Activated naive CD4-positive, alpha-beta T cell (primary cell): ENCODE measurements around the gene MTPN.

Experiments used
- DNase-seq, 4 experiments: peaks; one replicate each; lab custom pipeline; 2025; lab: John Stamatoyannopoulos, UW

The MTPN gene

GRCh38 chr7:135981958-135982646 is 4.9 kb upstream of the MTPN start:
- no peak for DNase-seq

DNA sequence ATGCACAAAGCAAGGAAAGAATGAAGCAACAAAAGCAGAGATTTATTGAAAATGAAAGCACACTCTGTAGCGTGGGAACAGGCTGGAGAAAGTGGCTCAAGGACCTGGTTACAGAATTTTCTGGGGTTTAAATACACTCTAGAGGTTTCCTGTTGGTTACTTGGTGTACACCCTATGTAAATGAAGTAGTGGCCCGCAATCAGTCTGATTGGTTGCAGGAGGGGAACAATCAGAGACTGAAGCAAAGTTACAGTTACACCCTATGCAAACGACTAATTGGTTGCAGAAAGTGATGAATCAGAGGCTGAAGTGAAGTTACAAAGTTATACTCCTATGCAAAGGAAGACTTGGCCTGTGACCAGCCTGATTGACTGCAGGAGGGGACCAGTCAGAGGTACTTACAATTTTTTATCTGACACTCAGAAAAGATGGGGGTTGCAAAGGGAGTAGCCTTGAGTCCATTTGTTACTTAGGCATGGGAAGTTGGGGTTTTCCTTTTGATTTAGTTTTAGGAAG is 3.6 kb upstream of the MTPN start:
- no peak for DNase-seq

- no peak for DNase-seq
These were observed 2.9 kb upstream of the MTPN start for GRCh38 chr7:135980012-135980551.

- no peak for DNase-seq
These were observed 2.4 kb upstream of the MTPN start for GRCh38 chr7:135979471-135980011.

DNA sequence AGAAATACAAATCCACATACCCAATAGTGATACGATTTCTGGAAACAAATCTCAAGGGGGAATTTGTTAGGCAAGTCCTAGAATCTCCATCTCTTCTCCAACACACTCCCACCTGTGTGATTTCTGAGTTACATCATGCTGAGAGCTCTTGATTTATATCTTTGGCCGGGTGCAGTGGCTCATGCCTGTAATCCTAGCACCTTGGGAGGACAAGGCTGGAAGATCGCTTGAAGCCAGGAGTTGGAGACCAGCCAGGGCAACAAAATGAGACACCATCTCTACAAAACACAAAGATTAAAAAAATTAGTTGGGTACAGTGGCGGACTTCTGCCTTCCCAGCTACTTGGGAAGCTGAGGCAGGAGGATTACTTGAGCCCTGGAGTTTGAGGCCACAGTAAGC is 1.5 kb upstream of the MTPN start:
- no peak for DNase-seq

GRCh38 chr7:135977742-135978066 is 545 bp upstream of the MTPN start:
- no peak for DNase-seq

GRCh38 chr7:135976312-135977006 is 700 bp downstream of the MTPN start:
- DNase-seq = peak in 1 of 4 experiments; percentile 18

- DNase-seq = no peak
These were observed 2.0 kb downstream of the MTPN start for GRCh38 chr7:135975166-135975565.

DNA sequence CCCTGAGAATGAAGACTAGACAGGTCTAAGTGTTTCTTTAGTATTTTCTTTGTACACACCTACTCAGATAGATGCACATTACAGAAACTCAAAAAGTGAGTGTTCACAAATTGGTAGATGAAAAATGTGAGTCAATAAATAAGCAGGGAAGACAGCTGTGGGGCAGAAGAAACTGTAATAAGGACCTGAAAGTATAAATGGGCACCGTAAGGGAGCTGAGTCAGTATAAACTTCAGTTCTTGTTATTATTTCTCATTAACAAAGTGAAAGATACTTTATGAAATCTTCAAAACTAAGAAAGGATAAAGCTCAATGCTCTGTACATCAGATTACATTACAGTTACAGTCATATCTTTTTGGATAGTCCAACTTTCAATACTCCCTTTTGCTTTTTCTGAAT is 2.5 kb downstream of the MTPN start:
- DNase-seq = no peak

DNA sequence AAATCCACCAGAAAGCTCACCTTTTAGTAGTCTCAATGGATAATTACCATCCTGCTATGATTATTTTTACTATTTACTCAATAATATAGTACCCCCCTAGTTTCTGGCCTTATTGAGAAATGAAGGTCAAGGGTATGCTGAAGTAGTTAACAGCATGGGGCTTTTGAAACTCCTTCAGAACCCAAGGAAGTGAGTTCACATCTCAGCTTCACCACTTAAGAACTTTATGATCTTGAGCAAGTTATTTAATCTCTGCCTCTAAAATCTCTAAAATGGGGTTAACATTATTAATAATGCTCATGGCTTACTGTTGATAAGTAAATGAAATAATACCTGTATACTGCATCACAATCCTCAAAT is 5.8 kb downstream of the MTPN start:
- no peak for DNase-seq

- DNase-seq = no peak
These were observed 6.3 kb downstream of the MTPN start for GRCh38 chr7:135970682-135971365.

GRCh38 chr7:135970045-135970444 is 7.1 kb downstream of the MTPN start:
- no peak for DNase-seq

DNA sequence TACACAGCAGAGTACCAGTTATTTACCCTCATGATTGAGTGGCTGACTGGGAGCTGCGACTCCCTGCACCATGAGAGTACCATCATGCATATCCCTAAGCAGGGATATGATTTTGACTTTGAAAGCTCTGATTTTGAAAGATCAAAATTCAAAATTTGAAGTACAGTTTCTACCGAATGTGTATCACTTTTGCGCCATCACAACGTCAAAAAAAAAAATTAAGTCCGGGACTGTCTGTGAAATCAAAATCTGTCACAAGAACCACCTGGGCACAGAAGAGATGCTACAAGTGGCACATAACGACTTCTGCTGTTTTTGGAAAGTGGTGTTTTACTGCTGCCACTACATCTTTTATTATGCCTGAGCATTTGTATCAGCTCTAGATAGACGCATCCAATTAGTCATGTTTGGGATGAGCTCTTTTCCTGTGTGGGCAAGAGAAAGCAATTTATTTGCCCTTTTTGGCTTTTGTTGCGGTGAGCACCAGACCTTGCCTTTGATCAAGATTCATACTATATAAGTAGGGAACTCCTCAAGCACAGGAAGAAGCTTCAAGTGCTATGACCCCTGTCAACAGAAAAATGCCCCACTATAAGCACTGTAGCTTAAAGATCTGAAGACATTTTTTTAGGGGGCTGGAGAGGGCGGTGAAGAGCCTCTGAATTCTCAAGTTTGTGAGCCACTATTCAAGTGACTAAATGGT is 10.7 kb downstream of the MTPN start:
- no peak for DNase-seq

DNA sequence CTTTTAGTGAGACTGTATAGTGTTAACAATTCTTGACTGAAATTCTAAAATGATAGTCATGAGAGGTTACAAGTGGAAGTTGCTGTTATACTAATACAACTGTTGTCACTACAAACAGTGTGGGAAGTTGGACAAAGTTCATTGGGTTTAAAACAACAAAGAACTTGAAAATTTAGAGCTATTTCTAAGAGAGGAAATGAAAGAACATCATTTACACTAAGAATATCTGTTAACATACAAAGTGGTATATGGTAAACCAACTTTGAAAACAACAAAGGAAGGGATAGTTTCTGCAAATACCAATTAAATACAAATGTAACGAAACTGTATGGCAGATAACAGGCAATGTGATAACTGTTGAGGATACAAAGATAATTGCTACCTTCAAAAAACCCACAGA is 11.6 kb downstream of the MTPN start:
- DNase-seq = no peak

DNA sequence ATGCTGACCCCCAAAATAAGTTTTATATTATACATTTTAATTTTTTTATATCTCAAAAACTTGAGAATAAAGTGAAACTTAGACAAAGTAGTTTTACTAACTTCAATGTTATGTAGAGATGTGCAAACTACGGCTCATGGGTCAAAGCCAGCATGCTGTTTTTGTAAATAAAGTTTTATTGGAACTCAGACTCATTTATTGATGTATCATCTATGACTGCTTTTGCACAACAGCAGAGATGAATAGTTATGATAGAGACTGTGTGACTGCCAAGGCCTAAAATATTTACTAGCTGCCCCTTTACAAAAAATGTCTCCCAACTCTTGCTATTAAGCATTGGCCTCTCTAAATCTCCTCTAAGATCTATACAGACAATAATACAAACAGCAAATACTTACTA is 12.4 kb downstream of the MTPN start:
- no peak for DNase-seq

DNA sequence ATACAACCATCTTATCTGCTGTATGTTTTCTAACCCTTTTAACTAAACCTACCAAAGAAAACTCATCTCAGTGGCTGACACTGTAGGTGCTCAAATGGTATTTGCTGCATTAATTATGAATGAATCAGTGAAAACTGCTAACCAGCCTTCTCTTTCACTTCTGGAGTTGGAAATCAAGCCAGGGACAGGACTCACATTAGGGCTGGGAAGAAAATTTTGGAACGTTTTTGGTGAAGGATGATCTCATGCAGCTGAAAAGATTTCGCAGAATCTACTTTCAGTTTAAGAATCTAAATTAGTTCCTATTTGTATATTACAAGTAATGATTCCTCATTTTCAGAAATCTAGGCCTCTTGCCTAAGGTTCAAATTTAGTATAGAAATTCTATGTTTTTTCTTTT is 12.9 kb downstream of the MTPN start:
- no peak for DNase-seq

DNA sequence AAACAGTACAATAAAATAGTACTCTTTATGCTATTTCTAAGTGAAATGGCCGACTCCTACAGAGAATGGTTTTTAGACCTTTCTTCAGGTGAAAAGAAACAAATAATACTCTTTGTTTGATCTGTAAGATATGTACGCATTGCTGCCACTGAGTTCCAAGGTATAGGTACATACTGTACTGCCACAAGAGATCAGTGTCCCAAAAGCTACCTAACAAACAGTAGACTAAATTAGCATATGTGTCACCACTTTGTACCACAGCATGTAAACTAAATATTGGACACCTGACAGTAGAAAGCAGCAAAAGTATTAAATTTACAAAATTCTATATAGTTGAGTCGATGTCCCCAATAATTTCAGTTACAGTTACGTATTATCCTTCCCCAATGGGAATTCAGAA is 14.4 kb downstream of the MTPN start:
- DNase-seq = no peak

GRCh38 chr7:135960709-135961451 is 16.3 kb downstream of the MTPN start:
- no peak for DNase-seq

DNA sequence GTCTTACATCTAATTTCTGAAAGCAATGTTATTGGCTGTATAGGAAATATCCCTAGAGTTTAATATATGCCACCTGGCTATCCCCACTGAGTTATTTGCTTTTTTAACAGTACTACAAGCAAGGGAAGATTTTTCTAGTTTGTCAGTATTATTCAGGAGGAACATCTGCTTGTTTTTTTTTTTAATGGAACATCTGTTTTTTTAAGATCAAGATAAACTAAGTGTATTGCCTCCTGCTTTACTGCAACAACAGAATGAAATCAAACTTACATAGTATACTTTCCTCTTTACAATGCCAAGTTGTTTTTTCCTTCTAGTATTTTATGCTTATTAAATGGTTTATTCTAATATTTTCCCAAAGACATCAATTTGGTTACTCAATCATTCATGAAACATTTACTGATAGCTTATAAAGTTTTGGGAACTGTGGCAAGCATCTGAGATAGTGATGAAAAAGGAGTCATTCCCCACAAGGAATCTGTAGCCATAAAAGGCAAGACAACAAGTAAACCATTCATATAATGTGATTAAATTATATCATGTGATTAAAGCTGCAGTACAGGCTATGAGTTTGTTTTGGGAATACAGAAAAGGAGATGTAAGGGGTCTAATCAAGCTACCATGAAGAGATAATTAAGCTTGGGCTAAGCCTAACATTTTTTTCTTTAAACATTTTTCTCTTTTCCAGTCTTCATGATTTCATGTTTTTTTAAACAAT is 17.4 kb downstream of the MTPN start:
- DNase-seq = no peak

DNA sequence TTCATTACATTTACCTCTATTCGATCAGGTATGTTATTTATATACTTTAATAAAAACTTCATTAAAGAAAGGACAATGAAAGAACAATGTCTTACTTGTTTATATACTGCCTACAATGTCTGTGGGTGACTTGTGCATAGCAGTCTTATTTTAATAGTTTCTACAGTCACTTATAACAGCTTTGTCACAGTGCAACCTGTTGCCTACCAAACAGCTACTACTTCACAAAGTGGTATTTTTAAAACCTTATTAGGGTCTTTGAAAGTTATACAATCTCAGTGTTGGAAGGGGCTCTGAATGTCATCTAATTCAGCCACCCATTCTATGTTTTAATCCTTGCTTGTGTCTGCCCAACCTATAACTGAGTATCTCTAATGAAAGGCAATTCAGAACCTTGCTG is 19.0 kb downstream of the MTPN start:
- DNase-seq = no peak

DNA sequence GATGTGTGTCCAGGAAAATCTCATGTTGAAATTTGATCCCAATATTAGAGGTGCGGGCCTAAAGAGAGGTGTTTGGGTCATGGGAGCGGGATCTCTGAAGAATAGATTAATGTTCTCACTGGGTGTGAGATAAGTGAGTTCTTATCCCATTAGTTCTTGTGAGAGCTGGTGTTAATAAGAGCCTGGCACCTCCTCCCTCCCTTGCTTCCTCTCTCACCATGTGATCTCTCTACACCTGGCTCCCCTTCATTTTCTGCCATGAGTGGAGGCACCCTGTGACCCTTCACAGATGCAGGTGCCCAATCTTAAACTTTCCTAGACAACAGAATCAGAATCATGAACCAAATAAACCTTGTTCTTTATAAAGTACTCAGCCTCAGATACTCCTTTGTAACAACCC is 19.5 kb downstream of the MTPN start:
- DNase-seq = no peak
